Left lobe of liver (tissue), 2 donors: ENCODE results near the gene PLEKHA6. TPM values are rescaled to one million over a fixed set of nuclear protein-coding genes. Genes with fewer than 3 reads are reported as not detected.
"Not testable (repeated sequence)": the region's sequence is repeated elsewhere in the genome, so short reads cannot be mapped to it uniquely, and the experiment has no call there.

ENCODE experiments used
- ATAC-seq: fragments of 200-7000 bp; cut with Tn5 transposase; one replicate; pipeline ENCODE4 v1.9.1; 2020; ENCODE audit warnings: mild to moderate bottlenecking, moderate library complexity
- DNase-seq: peaks from one replicate; pipeline ENCODE4 v3.0.0-alpha.2; 2020; ENCODE audit warnings: low spot score
- total RNA-seq: library from RNA; stranded (reverse); gene quantifications from one replicate; pipeline ENCODE4 v1.2.1, GENCODE V29; 2021
- donor health status: DM: no; HTN: no; CAD: no; lungs with moderate emphysema.
- donor health status: DM: no; HTN: yes; CAD: no.

PLEKHA6 gene
- total RNA-seq, 1 donor from 2014 or later: 28.8 TPM

GRCh38 chr1:204314893-204315658 is 44.7 kb downstream of the PLEKHA6 start:
- ATAC-seq (peak; percentile 58), DNase-seq (no peak)

DNA sequence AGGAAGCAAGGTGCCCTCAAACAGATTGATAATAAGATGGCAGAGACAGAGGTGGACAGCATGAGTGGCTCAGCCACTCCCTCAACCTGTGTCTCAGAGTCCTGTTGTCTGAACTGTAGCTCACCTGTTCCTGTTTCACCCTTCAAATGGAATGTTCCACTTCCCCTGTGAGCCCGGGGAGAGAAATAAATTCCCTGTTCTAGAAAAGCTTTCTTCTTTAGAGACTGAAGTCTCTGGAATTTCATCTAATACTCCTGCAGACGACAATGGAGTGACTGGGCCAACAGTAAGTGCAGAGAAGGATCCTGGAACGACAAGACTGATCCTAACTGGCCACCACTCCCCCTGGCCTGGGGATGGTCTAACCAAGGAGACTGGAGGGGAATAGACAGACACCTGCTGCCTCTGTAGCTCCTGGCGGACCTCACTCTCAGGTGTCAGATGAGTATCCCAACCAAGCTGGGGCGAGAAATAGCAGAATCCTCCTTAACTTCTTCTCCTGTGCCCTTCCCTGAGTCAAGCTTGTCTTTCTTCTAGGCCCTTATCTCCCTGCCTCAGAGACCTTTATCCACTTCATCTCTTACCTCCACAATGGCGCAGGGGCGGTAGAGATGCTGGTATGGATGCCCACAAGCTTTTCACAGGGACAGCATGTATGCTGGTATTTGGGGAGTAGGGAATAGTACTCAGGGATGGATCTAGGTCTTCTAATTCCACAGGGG is 45.4 kb downstream of the PLEKHA6 start:
- no peak for ATAC-seq
- DNase-seq: no peak

GRCh38 chr1:204313675-204314074 is 46.1 kb downstream of the PLEKHA6 start:
- ATAC-seq: no peak
- DNase-seq: no peak

DNA sequence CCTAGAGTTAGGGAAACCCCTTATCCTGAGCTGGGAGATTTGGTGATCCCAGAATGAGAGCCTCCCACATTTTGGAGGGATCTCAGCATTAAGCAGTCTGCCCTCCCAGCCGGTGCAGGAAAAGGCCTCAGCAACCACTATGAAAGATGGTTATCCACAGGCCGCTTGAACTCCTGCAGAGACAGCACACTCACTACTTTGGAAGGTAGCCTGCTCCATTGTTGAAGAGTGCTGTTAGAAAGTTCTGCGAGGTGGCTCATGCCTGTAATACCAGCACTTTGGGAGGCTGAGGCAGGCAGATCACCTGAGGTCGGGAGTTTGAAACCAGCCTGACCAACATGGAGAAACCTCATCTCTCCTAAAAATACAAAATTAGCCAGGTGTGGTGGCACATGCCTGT is 48.8 kb downstream of the PLEKHA6 start:
- not testable (repeated sequence) for ATAC-seq

GRCh38 chr1:204308023-204308628 is 51.6 kb downstream of the PLEKHA6 start:
- DNase-seq: no peak
- ATAC-seq: peak; percentile 76

More for the DNA sequence above, 48.8 kb downstream of the PLEKHA6 start:
- DNase-seq: not testable (repeated sequence)

- peak; percentile 93 for ATAC-seq
- DNase-seq: no peak
These were observed 52.3 kb downstream of the PLEKHA6 start for GRCh38 chr1:204307334-204307883.

DNA sequence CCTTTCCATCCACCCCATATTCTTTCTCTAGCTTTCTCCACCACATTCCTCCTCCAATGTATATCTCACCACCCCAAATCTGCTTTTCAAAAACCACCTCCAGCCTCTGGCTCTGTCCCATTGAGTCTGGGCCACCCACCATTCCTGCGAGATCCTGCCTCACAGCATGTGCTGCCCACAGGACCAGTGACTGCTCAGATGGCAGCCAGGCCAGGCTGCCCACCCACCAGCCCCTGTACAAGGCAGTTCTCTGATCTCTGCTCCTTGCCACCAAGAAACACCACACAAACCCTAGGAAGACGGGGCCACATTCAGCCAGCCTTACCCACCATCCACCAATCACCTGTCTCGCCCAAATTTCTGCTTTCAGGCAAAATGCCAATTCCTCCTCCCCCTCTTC is 53.7 kb downstream of the PLEKHA6 start:
- ATAC-seq (no peak), DNase-seq (no peak)

- DNase-seq (no peak), ATAC-seq (no peak)
These were observed 55.7 kb downstream of the PLEKHA6 start for GRCh38 chr1:204304067-204304466.

DNA sequence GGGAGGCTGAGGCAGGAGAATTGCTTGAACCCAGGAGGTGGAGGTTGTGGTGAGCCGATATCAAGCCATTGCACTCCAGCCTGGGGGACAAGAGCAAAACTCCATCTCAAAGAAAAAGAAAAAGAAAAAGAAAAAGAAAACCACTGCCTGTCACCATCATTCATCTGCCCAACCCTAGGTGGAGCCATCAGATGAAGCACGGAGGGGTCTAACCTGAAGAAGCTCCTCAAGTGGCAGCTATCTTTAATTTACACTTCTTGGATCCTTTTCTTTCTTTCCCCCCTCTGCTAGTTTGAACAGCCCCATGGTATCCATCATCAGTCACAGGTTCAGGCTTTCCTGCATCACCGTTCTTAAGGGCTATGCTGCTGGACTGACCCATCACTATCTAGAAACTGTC is 57.0 kb downstream of the PLEKHA6 start:
- no peak for DNase-seq
- ATAC-seq: no peak

GRCh38 chr1:204301171-204301957 is 58.4 kb downstream of the PLEKHA6 start:
- DNase-seq: no peak
- ATAC-seq: no peak

GRCh38 chr1:204299814-204300365 is 59.8 kb downstream of the PLEKHA6 start:
- ATAC-seq: no peak
- no peak for DNase-seq

GRCh38 chr1:204296431-204296988 is 63.2 kb downstream of the PLEKHA6 start:
- DNase-seq (no peak), ATAC-seq (peak; percentile 3)

DNA sequence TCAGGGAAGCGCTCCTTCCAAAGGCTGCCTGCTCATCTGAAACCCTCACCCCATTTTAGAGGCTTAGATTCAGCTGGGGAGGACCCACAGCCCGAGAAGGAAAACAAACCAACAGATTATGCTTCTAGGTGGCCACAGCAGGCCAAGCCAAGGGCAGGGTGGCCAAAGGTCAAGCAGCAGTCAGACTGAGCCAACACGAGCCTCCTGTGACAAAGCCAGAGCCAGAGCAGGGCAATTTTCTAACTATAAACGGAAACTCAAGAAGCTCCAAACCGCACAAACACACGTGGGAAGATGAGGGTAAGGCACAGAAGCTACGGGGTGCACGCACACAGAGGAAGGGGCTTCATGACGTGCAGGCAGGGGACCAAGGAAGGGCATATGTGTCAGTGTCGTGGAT is 64.1 kb downstream of the PLEKHA6 start:
- peak; percentile 95 for ATAC-seq
- peak; percentile 81 for DNase-seq

GRCh38 chr1:204294357-204294756 is 65.4 kb downstream of the PLEKHA6 start:
- ATAC-seq (peak; percentile 68), DNase-seq (no peak)

DNA sequence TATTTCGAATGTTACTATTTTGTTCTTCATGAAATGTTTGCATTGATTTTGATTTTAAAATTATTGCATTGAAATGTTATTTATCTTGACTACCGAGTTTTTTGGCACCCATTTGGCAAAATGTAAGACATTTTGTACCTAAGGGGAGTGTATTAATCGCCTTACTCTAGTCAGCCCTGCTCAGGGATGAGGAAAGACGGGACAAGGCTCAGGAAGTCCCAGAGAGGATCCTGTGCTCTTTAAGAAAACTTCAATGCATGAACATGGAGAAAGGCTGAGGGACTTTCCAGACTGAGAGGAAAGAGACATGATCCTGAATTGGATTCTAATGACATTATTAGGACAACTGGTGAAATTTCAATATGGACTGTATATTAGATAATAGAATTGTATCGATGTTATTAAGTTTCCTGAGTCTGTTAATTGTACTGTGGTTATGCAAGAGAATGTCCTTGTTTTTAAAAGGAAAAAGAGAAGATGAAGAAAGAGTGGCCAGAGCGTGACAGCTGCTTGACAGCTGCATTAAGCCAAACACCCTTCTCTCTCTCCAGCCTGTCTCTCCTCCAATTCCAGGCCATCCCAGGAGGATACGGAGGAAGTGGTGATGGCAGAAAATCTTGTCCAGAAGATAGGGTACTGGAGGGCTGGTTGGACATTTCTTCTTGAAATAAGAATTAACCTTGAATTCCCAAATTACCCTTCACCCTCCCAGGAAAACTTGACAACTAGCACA is 66.0 kb downstream of the PLEKHA6 start:
- ATAC-seq (no peak), DNase-seq (no peak)

DNA sequence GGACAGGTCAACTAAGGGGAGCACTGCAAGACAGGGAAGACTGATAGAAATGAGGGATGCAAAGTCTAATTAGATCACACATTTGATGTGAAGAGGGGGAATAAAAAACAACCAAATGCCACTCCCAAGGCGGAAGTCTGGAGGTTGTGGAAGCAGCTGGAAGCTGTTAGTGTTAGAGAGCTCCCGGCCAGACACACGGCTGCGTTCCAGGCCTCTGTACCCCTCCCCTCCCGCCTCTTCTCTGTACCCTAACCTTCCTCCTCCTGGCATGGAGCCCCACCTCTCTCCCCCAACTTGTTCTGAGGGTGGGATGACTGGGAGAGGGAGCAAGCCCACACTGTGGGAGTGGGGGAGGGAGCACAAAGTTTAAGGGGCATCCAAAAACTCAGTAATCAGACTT is 67.0 kb downstream of the PLEKHA6 start:
- ATAC-seq (no peak), DNase-seq (no peak)

- no peak for DNase-seq
- ATAC-seq: no peak
These were observed 70.4 kb downstream of the PLEKHA6 start for GRCh38 chr1:204289280-204289679.

GRCh38 chr1:204288021-204288588 is 71.6 kb downstream of the PLEKHA6 start:
- peak; percentile 91 for DNase-seq

GRCh38 chr1:204287466-204287891 is 72.2 kb downstream of the PLEKHA6 start:
- ATAC-seq (peak; percentile 27), DNase-seq (no peak)

More at GRCh38 chr1:204288021-204288588, 71.6 kb downstream of the PLEKHA6 start:
- peak; percentile 84 for ATAC-seq
